Brain microvascular endothelial cell (primary cell): ENCODE measurements around the gene GDAP2.

Source experiments
- DNase-seq: peaks from one replicate; pipeline ENCODE4 v3.0.0-alpha.2; 2020
- H3K27ac ChIP-seq: fragments of 250-450 bp; sonication (Bioruptor Pico); 2 replicates; pipeline ENCODE4 v1.5.1; 2020; ENCODE audit warnings: mild to moderate bottlenecking, moderate library complexity
- H3K27me3 ChIP-seq: fragments of 250-450 bp; sonication (Bioruptor Pico); replicated peaks from 2 replicates; pipeline ENCODE4 v1.5.1; 2020; ENCODE audit warnings: mild to moderate bottlenecking
- H3K36me3 ChIP-seq: fragments of 250-450 bp; sonication (Bioruptor Pico); replicated peaks from 2 replicates; pipeline ENCODE4 v1.5.1; 2020; ENCODE audit warnings: mild to moderate bottlenecking
- H3K4me3 ChIP-seq: 2 replicates; pipeline ENCODE4 v1.5.1; 2011; ENCODE audit warnings: low read depth, mild to moderate bottlenecking, control low read depth, low read length, moderate library complexity
- in situ Hi-C: cut with HindIII; loops from 2 replicates; pipeline ENCODE4 v1.10.0; 2017; ENCODE audit warnings: low sequenced_read_pairs, low pct_ligation_motif_present
- TF ChIP-seq, protein P1 (sequence below): IDR thresholded peaks from 2 replicates; pipeline ENCODE4 v1.5.1; 2011; ENCODE audit warnings: low read depth, mild to moderate bottlenecking, moderate library complexity, low read length, control low read depth, inconsistent platforms; ENCODE audit errors: missing control alignments

Gene GDAP2

DNA sequence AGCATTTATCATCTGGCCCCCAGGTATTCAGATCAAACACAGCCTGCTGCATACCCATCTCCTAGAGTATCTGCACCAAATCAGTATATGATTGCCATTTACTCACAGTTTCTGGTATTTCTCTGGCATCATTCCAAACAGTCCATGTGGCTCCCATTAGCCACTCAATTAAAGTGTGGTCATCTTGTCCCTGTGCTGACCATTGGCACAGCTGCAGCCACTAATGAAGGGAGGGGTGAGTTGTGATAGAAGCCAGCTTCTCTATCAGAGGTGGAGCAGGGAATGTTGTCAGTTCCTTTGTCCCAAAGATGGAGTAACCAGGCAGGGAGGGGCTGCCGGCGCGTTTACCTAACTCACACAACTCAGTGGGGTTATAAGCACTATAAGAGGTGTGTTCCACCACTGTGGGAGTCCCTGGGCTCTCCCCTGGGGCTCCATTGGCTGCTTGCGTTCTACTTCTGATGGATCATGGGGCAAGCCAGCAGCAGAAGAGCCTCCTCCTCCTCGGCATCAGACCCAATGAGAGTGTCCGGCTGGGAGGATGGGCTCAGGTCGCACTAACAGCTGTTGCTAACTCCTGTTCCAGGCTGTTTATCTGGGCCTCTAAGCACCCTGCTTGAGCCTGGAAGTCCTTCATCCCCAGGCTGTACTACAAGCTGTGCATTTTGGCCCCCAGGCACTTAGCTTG lies 108.6 kb downstream of the GDAP2 start:
- TF ChIP-seq, protein P1, sequence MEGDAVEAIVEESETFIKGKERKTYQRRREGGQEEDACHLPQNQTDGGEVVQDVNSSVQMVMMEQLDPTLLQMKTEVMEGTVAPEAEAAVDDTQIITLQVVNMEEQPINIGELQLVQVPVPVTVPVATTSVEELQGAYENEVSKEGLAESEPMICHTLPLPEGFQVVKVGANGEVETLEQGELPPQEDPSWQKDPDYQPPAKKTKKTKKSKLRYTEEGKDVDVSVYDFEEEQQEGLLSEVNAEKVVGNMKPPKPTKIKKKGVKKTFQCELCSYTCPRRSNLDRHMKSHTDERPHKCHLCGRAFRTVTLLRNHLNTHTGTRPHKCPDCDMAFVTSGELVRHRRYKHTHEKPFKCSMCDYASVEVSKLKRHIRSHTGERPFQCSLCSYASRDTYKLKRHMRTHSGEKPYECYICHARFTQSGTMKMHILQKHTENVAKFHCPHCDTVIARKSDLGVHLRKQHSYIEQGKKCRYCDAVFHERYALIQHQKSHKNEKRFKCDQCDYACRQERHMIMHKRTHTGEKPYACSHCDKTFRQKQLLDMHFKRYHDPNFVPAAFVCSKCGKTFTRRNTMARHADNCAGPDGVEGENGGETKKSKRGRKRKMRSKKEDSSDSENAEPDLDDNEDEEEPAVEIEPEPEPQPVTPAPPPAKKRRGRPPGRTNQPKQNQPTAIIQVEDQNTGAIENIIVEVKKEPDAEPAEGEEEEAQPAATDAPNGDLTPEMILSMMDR = no peak

DNA sequence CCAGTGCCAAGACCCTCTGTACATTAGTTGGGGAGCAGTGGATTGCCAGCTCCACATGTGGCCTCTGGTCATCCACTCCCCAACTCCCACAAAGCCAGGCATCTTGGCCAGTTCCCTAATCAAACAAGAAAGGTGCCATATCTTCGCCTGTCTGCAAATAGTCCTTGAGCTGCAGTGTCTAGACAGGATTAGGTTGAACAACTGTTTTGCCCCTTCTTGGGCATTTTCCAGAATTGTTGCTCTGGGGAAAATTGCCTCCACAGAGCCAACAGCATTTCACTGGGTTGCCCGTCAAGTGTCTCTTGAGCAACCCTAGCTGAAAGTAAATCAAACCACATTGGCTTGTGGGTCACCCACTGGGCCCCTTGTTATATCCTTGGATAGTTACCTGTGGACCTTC lies 109.3 kb downstream of the GDAP2 start:
- in situ Hi-C loops = no loop called here
- TF ChIP-seq, protein P1 = no peak
- H3K27ac ChIP-seq = no peak overlapping the region
- no peak overlapping the region for H3K4me3 ChIP-seq
- DNase-seq = no peak
- no peaks in the 10 kb centered on the region for H3K36me3 ChIP-seq
- H3K27me3 ChIP-seq = no peaks in the 10 kb centered on the region

More for the DNA sequence above, 108.6 kb downstream of the GDAP2 start:
- Histone ChIP-seq H3K27ac (peak overlapping the region; percentile 79), H3K27me3 (no peaks in the 10 kb centered on the region), H3K4me3 (no peak overlapping the region), H3K36me3 (no peaks in the 10 kb centered on the region)
- in situ Hi-C loops = no loop called here
- DNase-seq = no peak

DNA sequence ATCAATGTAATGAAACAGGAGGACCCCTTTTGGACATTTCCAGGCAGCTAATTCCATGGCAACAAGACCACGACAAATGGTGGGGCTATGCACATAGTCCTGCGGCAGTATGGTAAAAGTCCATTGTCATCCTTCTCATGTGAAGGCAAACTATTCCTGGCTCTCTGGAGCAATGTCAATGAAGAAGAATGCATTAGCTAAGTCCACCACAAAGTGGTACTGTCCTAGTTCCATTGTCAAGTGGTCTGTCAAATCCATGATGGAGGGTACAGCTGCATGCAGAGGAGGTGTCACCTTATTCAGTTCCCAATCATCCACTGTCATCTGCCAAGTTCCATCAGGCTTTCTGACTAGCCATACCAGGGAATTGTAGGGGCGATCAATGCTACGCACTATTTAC lies 110.1 kb downstream of the GDAP2 start:
- TF ChIP-seq, protein P1 = no peak
- H3K27me3 ChIP-seq = no peaks in the 10 kb centered on the region

GRCh38 chr1:117818456-117818855 lies 111.0 kb downstream of the GDAP2 start:
- H3K4me3 ChIP-seq = no peak overlapping the region
- H3K36me3 ChIP-seq = no peaks in the 10 kb centered on the region
- H3K27ac ChIP-seq = no peak overlapping the region
- TF ChIP-seq, protein P1 = no peak
- DNase-seq = peak; percentile 24
- in situ Hi-C loops = no loop called here
- H3K27me3 ChIP-seq = no peaks in the 10 kb centered on the region

More for the DNA sequence above, 110.1 kb downstream of the GDAP2 start:
- Histone ChIP-seq H3K27ac (no peak overlapping the region), H3K36me3 (no peaks in the 10 kb centered on the region), H3K4me3 (no peak overlapping the region)
- DNase-seq = no peak
- in situ Hi-C loops = no loop called here

DNA sequence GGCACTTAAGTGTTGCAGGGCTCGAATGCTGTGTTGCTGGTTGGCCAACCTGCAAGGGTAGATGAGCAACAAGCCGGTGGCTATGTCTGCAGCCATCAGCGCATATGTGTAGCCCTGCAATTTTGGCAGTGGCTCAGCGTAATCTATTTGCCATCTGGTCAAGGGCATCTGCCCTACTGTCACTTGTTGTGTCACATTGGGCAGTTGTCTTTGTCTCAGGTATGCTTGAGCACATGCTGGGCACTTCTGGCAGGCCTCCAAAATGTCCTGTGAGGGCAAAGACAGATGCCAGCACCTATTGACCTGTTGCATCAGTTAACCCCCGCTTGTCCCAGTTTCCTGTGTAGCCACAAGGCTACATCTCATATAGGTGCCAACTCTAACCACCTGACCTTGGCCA lies 111.8 kb downstream of the GDAP2 start:
- in situ Hi-C loops = no loop called here
- Histone ChIP-seq H3K4me3 (no peak overlapping the region), H3K27me3 (no peaks in the 10 kb centered on the region), H3K36me3 (no peaks in the 10 kb centered on the region), H3K27ac (no peak overlapping the region)
- DNase-seq = no peak
- TF ChIP-seq, protein P1 = no peak

DNA sequence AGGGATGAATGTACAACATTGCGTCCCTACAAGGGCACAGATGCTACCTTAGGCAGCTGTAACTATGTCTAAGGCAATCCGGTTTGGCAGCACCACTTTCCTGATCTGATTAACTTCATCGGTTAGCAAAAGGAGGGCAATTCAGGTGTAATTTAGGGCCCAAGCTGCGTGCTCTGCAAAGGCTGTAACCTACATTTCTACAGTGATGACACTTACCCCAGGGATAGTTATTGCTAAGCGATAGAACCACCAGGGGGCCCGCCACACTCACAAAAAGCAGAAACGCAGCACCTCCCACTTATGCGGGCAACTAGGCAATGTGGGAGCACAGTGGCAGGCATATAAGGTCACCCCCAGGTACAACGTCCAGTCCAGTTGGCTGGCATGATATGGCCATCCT lies 113.5 kb downstream of the GDAP2 start:
- in situ Hi-C loops = no loop called here
- no peaks in the 10 kb centered on the region for H3K36me3 ChIP-seq
- no peak overlapping the region for H3K27ac ChIP-seq
- no peak for DNase-seq
- TF ChIP-seq, protein P1 = peak; percentile 57
- H3K4me3 ChIP-seq = no peak overlapping the region
- no peaks in the 10 kb centered on the region for H3K27me3 ChIP-seq
